Activated T-cell treated with anti-CD3 and anti-CD28 coated beads for 1 hour (primary cell): ENCODE data around the gene TMEM125.

Source experiments
- DNase-seq: peaks from one replicate; pipeline ENCODE4 v3.0.0-alpha.2; 2020; ENCODE audit warnings: low read depth

The TMEM125 gene

GRCh38 chr1:43247256-43247921, 22.4 kb upstream of the TMEM125 start:
- no peak for DNase-seq

GRCh38 chr1:43250351-43250761, 19.4 kb upstream of the TMEM125 start:
- DNase-seq: no peak

- DNase-seq: no peak
Measured at GRCh38 chr1:43251024-43251423, 18.8 kb upstream of the TMEM125 start.

DNA sequence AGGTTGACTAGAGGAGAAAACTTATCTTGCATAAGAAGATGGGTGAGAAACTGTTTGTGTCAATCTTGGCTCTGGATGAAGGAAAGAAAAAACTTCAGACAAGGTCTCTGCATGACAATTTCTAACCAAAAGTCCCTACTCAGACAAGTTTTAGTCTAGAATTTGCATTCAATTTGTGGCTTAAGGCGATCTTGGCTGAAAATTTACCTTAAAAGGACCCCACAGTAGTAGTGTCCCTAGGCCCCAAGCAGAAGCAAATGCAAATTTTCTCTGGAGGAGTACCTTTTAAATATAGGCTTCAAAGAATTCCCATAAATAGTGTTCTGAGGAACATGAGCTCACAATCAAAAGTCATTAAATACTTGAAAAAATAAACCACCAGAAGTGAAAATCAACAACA, 17.6 kb upstream of the TMEM125 start:
- DNase-seq: no peak

DNA sequence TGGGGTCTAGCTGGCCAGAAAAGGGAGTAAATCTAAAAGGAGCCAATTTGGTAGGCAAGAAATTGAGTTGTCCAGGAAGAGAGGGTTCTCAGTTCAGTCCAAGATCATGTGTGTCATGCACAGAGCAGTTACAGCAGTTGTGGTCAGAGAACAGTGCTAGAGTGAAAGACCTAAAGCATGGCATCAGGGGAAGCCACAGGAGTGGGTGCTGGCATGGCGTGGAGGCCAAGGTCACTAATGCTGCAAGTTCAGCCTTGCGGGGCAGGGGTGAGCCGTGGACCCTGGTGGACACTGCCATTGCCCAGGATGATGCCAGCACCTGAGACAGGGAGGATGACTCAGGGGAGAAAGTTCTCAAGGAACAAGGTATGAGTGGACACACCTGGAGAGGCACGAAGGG, 16.6 kb upstream of the TMEM125 start:
- no peak for DNase-seq

DNA sequence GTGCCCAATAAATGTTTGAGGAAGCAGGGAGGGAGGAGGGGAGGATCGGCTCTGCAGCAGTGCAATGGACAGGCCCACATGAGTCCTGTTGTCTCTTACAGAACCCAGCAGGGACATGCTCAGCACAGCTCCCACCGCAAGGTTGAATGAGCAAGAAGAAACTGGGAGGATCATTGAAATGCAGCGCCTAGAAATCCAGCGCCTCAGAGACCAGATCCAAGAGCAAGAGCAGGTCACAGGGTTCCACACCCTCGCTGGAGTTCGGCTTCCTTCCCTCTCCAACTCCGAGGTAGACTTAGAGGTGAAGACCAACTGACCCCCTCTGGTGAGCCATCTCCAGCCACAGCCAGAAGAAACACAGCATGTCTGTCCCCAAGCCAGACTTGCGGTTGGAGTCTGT, 15.9 kb upstream of the TMEM125 start:
- no peak for DNase-seq

- DNase-seq: no peak
Measured at GRCh38 chr1:43255438-43256210, 14.2 kb upstream of the TMEM125 start.

GRCh38 chr1:43256675-43257570, 12.9 kb upstream of the TMEM125 start:
- no peak for DNase-seq

- no peak for DNase-seq
Measured at GRCh38 chr1:43258370-43258769, 11.4 kb upstream of the TMEM125 start.

- no peak for DNase-seq
Measured at GRCh38 chr1:43265431-43265830, 4.4 kb upstream of the TMEM125 start.

DNA sequence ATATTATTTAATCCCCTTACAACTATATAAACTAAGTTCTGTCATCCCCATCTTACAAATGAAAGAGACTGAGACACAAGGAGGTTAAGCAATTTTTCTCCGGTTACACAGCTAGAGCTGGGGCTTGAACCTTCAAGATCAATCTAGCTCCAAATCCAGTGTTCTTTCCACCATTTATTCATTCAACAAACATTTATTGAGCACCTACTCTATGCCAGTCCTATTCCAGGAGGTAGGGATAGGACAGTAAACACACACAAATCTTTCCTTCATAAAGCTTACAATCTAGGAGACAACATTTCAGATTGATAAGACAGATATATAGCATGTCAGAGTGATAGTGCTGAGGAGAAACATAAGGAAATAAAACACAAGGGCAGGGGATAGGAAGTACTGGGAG, 2.9 kb upstream of the TMEM125 start:
- no peak for DNase-seq

- DNase-seq: no peak
Measured at GRCh38 chr1:43267291-43267805, 2.4 kb upstream of the TMEM125 start.

DNA sequence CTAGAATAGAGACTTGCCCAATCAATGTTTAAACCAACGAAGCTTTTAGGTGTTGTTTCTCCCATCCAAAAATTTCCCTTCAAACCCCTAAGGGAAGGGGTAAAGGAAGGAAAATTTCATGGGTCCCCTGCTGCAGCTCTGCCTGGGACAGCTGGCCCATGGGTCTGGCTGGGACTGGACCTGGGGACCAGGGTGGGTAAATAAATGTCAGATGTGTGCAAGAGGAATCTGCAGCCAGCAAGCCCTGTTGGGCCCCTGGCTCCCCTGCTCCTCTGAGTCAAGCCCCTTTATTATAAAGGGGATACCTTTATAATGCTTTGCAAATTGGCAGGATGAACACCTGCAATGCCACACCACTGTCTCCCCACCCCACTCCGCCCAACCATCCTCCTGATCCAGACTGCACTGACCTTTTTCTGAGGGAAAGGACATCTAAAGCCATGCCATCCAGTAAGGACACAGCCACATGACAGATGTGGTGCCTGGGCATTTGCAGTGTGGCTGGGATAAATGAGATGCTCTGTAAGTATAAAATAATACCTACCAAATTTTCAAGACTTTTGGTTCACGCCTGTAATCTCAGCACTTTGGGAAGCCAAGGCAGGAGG, 1.9 kb upstream of the TMEM125 start:
- no peak for DNase-seq

GRCh38 chr1:43270421-43271095, 775 bp downstream of the TMEM125 start:
- DNase-seq: no peak

GRCh38 chr1:43271186-43272118, 1.7 kb downstream of the TMEM125 start:
- no peak for DNase-seq

- DNase-seq: no peak
Measured at GRCh38 chr1:43272161-43272560, 2.4 kb downstream of the TMEM125 start.

GRCh38 chr1:43272576-43273571, 3.1 kb downstream of the TMEM125 start:
- DNase-seq: no peak

DNA sequence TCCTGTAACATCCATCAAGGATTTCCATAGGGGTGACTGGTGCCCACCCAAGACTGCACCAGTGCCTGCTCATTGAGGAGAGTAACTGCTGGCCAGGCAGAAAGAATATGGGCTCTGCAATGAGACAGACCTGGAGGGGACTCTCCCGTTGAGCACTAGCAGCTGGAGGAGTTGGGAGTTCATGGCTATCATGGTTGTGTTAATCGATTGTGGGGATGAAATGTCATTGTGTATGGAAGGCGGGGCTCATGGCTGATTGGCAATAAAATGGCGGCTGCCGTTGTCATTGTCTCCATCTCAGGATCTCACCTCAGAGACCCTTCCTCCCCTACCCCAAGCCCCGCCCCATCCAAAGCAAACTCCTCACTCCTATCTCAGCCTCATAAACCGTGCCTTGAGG, 3.9 kb downstream of the TMEM125 start:
- no peak for DNase-seq
